ENCODE results near the gene GHR.

GRCh38 chr5:42596817-42597216 lies 173.6 kb downstream of the GHR start:
- TF ChIP-seq CTCF (IDR thresholded peaks at IDR 0.05 in 4 of 5, conservative IDR thresholded peaks at IDR 0.05 in 1 of 5) (no peak), POLR2A (IDR thresholded peaks at IDR 0.05) (no peak)
